ENCODE results near the gene RAI1. TPM values are rescaled to one million over a fixed set of nuclear protein-coding genes. Genes with fewer than 3 reads are reported as not detected.

Gene RAI1
- polyA plus RNA-seq, 1 donor from 2014 or later: 3.0 TPM

- Mint-ChIP-seq H3K27ac (peak overlapping the region; percentile 1 to 53 (median 47)), H3K9me3 (no peaks in the 10 kb centered on the region), H3K4me3 (peak overlapping the region; percentile 80 to 93 (median 86)), H3K4me1 (peaks cover 11 to 25% (median 16%) of the 10 kb centered on the region in 3 donors), H3K27me3 (no peaks in the 10 kb centered on the region), H3K36me3 (peaks cover 2% of the 10 kb centered on the region)
Observed at GRCh38 chr17:17823433-17824118, 142.3 kb downstream of the RAI1 start.

DNA sequence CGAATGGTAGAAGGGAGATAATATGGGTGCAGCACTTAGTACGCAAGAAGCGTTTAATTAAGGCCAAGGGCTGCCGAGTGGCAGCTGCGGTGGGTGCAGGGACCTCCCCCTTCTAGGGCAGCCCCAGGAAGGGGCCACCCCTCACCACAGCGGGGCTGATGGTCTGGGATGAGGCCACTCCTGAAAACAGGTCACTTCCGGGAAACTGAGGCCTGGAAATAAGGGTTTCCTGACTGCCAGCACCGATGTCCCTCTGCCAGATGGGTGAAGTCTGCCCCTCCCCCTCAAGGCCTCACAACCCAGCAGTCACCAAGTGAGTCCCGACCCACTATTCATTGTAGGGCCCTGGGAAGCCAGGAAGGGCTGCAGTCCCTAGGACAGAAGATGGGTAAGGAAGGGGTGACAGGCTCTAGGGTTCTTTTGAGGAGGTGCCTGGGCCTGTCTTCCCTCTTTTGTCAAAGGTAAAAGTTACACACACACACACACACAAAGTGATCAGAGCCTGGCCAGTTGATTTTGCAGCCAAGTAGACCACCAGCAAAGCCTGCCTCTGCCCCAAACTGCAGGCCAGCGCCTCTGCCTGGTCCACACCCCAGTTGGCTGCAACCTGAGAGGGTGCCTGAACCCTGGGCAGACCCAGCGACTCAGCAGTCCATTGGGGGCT, 143.0 kb downstream of the RAI1 start:
- Mint-ChIP-seq H3K4me1 (peaks cover 11 to 24% (median 16%) of the 10 kb centered on the region in 3 donors), H3K9me3 (no peaks in the 10 kb centered on the region), H3K36me3 (no peaks in the 10 kb centered on the region), H3K27me3 (no peaks in the 10 kb centered on the region), H3K4me3 (peak overlapping the region; percentile 80 to 93 (median 86)), H3K27ac (peak overlapping the region; percentile 1 to 53 (median 47))

DNA sequence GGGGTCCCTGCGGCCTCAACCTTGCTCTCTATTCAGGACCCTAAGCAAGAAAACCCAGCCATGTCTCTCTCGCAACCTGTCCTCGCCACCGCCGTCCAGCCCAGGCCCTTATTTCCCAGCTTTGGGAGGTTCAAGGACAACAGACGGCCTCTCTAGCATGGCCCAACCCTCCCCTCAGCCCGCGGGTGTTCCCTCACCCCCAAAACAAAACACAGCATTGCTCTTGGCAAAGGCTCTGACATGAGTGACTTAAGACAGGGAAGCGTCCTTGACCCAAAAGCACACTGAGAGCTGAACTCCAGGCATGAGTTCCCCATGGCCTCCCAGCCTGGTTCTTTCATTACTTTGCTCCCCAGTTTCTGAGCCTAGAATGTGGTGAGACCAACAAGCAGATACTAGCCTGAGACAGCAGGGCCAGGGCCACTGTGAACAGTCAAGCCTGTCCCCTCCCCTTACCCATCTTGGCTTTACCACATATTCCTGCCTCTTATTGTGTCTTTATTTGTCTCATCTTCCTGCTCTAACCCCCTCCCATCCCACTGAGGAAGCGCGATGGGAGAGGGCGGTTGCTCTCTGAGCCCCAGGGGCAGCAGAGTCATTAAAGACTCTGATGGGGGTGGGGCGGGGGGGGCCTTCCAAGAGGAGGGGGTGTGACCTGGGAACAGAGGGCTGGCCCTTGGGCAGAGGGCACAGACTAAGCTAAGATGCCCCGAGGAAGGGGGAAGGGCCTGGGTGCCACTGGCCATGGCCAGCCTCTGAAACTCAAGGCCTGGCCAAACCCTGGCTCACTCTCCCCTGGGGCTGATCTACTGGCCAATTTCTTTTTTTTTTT, 143.7 kb downstream of the RAI1 start:
- Mint-ChIP-seq H3K36me3 (no peaks in the 10 kb centered on the region), H3K4me1 (peaks cover 11 to 23% (median 13%) of the 10 kb centered on the region in 3 donors)

DNA sequence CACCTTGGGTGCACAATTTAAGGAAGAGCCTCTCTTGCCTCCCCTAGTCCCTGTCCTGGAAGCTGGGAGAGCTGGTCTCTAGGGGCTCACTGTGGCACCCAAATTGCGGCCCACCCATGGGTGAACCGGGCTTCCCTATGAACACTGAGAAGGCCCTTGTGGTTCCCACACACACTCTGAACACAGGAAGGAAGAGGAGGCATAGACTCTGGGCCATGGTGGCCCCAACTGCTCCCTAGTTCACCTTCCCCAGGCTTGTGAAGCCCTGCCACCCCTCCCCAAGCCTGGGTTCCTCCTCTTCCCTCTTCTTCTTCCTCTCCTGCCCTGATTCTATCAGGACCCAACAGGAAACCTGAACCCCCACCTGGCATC, 145.1 kb downstream of the RAI1 start:
- peak overlapping the region in 3 of 4 donors; percentile 15 to 77 (median 65) for H3K4me3 Mint-ChIP-seq
- H3K36me3 Mint-ChIP-seq: no peaks in the 10 kb centered on the region
- no peaks in the 10 kb centered on the region for H3K9me3 Mint-ChIP-seq
- peaks cover 11 to 23% (median 11%) of the 10 kb centered on the region in 3 donors for H3K4me1 Mint-ChIP-seq
- H3K27me3 Mint-ChIP-seq: no peaks in the 10 kb centered on the region
- H3K27ac Mint-ChIP-seq: peak overlapping the region in 2 of 3 donors; percentile 6 to 68

More for the DNA sequence above, 143.7 kb downstream of the RAI1 start:
- Mint-ChIP-seq H3K27ac (peak overlapping the region in 2 of 3 donors; percentile 1 to 47), H3K4me3 (peak overlapping the region; percentile 21 to 92 (median 82)), H3K9me3 (no peaks in the 10 kb centered on the region), H3K27me3 (no peaks in the 10 kb centered on the region)

- Mint-ChIP-seq H3K4me3 (peak overlapping the region in 3 of 4 donors; percentile 20 to 65 (median 23)), H3K27ac (peak overlapping the region in 1 of 3 donors; percentile 68), H3K4me1 (peaks cover 11 to 23% (median 11%) of the 10 kb centered on the region in 3 donors), H3K9me3 (no peaks in the 10 kb centered on the region), H3K36me3 (no peaks in the 10 kb centered on the region), H3K27me3 (no peaks in the 10 kb centered on the region)
Observed at GRCh38 chr17:17826942-17827785, 145.9 kb downstream of the RAI1 start.

GRCh38 chr17:17827826-17828621, 146.8 kb downstream of the RAI1 start:
- Mint-ChIP-seq H3K27me3 (no peaks in the 10 kb centered on the region), H3K4me3 (peak overlapping the region in 1 of 4 donors; percentile 17), H3K9me3 (no peaks in the 10 kb centered on the region), H3K4me1 (peaks cover 11 to 20% (median 11%) of the 10 kb centered on the region in 3 donors), H3K36me3 (no peaks in the 10 kb centered on the region), H3K27ac (peak overlapping the region in 2 of 3 donors; percentile 65 to 83)

DNA sequence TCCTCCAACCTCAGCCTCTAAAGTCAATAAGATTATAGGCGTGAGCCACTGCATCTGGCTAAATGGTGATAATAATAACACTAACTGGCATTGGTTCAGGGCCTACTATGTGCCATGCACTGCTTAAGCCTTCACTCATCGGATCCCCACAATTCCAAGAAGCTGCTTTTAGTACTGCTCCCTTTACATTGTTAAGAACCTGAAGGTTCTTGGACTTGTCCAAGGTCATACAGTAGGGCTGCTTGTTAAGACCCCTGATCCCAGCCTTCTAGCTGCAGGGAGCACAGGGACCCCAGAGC, 149.0 kb downstream of the RAI1 start:
- Mint-ChIP-seq H3K4me1 (peaks cover 22 to 27% (median 24%) of the 10 kb centered on the region in 3 donors), H3K27ac (no peak overlapping the region), H3K9me3 (no peaks in the 10 kb centered on the region), H3K4me3 (no peak overlapping the region), H3K36me3 (no peaks in the 10 kb centered on the region), H3K27me3 (no peaks in the 10 kb centered on the region)

GRCh38 chr17:17830740-17831207, 149.5 kb downstream of the RAI1 start:
- H3K27me3 Mint-ChIP-seq: no peaks in the 10 kb centered on the region
- peak overlapping the region in 1 of 4 donors; percentile 40 for H3K4me3 Mint-ChIP-seq

DNA sequence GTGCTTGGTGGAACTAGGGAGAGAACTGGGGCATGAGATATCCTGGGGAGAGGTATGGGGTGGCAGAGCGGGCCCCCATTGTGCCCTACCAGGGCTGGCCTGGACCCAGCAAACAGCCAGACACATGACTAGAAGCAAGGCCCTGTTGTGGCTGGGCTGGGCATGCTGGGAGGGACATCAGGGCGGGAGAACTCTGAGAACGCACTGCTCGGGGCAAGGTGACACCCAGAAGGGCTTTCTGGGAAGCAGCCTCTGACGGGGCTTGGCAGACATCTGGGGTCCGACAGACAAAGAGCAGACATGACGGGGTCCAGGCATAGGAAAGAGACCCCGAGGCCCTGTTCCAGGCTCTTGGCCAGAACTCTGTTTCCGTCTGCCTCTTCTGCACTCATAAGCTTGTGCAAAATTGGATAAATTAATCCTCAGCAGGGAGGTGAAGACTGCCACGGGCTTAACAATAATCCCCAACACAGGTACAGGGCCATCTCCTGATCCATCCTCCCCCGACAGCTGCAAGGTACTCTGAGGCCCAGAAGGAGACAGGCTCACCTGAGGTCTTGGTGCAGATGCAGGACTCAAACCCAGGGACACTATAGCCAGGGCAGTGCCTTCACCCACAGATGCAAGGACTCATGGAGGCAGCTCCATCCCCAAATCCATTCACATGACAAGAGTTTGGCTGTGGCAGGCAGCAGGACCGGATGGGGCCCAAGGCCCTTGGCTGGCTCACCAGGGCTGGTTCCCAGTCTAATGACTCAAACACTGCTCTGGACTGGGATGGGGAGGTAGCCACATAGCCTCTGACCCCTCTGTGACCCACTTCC, 150.2 kb downstream of the RAI1 start:
- peak overlapping the region in 1 of 4 donors; percentile 40 for H3K4me3 Mint-ChIP-seq
- no peaks in the 10 kb centered on the region for H3K27me3 Mint-ChIP-seq
- no peaks in the 10 kb centered on the region for H3K36me3 Mint-ChIP-seq
- H3K9me3 Mint-ChIP-seq: no peaks in the 10 kb centered on the region
- H3K27ac Mint-ChIP-seq: peak overlapping the region in 1 of 3 donors; percentile 41
- H3K4me1 Mint-ChIP-seq: peaks cover 25 to 36% (median 26%) of the 10 kb centered on the region in 3 donors

More at GRCh38 chr17:17830740-17831207, 149.5 kb downstream of the RAI1 start:
- Mint-ChIP-seq H3K4me1 (peaks cover 24 to 32% (median 28%) of the 10 kb centered on the region in 3 donors), H3K9me3 (no peaks in the 10 kb centered on the region), H3K36me3 (no peaks in the 10 kb centered on the region), H3K27ac (no peak overlapping the region)

GRCh38 chr17:17832032-17832363, 150.7 kb downstream of the RAI1 start:
- H3K27me3 Mint-ChIP-seq: no peaks in the 10 kb centered on the region
- peak overlapping the region in 1 of 3 donors; percentile 41 for H3K27ac Mint-ChIP-seq
- peak overlapping the region in 2 of 4 donors; percentile 41 to 45 for H3K4me3 Mint-ChIP-seq
- peaks cover 22 to 34% (median 26%) of the 10 kb centered on the region in 3 donors for H3K4me1 Mint-ChIP-seq
- H3K36me3 Mint-ChIP-seq: no peaks in the 10 kb centered on the region
- H3K9me3 Mint-ChIP-seq: no peaks in the 10 kb centered on the region

GRCh38 chr17:17833658-17834357, 152.6 kb downstream of the RAI1 start:
- Mint-ChIP-seq H3K27me3 (no peaks in the 10 kb centered on the region), H3K9me3 (no peaks in the 10 kb centered on the region), H3K4me1 (peaks cover 24 to 35% (median 31%) of the 10 kb centered on the region in 3 donors), H3K4me3 (peak overlapping the region; percentile 70 to 99 (median 92)), H3K27ac (peak overlapping the region; percentile 95 to 100 (median 98)), H3K36me3 (no peaks in the 10 kb centered on the region)

DNA sequence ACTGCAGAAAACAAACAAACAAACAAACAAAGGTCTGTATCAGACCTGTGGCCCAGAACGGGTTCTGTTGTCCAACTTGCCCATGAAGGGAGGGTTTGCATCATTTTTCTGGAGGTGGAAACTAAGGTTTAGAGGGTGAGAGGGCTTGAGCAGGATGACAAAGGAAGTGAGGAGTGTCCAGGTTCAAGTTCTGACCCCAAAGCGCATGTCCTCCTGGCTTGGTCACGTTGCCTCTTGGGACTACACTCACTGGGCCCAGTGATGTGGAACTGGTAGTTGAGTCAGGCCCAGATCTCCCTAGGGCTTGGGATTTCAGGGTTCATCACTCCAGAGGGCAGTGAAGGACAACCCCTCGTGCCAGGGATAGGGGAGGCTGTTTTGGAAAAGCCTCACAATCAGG, 153.7 kb downstream of the RAI1 start:
- H3K36me3 Mint-ChIP-seq: no peaks in the 10 kb centered on the region
- peak overlapping the region; percentile 95 to 100 (median 98) for H3K27ac Mint-ChIP-seq
- no peaks in the 10 kb centered on the region for H3K9me3 Mint-ChIP-seq
- H3K27me3 Mint-ChIP-seq: no peaks in the 10 kb centered on the region
- peak overlapping the region; percentile 70 to 99 (median 92) for H3K4me3 Mint-ChIP-seq
- H3K4me1 Mint-ChIP-seq: peaks cover 33 to 37% (median 36%) of the 10 kb centered on the region in 3 donors
